Stimulated activated CD4-positive, alpha-beta T cell treated with anti-CD3 and anti-CD28 coated beads, Interleukin-1b, Interleukin-23, amount 100 ng/mL, for 48 hours (primary cell): Measurements from ENCODE around the gene TFAP2C.
"Not testable (repeated sequence)": the region's sequence is repeated elsewhere in the genome, so short reads cannot be mapped to it uniquely, and the experiment has no call there.

ENCODE experiments used
- DNase-seq: peaks from one replicate; pipeline ENCODE4 v3.0.0-alpha.2; 2020

The TFAP2C gene

GRCh38 chr20:56617489-56617888, 11.6 kb upstream of the TFAP2C start:
- DNase-seq, result no peak

- DNase-seq, result no peak
These were observed 7.4 kb upstream of the TFAP2C start for GRCh38 chr20:56621730-56622129.

GRCh38 chr20:56623930-56624329, 5.2 kb upstream of the TFAP2C start:
- DNase-seq, result not testable (repeated sequence)

DNA sequence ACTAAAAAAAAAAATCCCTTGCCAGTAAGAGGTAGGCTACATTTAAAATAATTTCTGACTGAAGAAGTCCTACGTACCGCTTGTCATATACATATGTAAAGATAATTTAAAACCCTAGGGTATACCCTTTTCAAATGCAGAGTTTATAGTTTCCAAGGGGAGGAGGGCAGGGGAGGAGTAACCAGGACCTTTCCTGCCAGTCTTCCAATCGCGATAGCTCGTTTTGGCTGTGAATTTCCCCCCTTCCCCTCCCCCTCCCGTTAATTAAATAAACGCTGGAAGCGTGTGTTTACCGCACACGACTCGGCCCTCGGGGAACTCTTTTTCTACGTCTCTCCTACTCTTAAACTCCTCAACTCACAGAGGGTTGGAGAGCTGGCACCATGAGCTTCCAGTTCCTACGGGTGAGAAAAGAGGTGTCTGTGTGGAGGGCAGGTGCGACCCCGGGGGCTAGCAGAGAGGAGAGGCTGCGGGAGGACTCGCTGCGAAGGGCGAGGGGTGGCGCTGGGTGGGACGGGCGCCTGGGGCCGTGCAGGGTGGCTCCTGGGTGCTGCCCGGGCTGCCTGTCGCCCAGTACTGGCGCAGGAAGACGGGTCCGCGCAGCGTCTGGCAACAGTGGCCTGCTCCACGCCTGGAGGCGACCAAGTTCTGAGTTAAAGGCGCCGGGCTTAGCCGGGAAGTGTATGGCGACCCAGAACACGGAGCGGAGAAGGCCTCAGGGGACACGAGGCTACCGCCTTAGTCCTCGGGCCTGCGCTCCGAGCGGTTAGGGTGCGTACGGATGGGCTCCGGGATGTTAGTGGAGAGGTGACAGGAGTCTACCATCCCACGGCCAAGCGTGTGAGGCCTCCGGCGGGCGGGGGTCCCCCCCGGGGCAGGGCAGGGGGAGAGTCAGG, 4.1 kb upstream of the TFAP2C start:
- DNase-seq, result no peak

- no peak for DNase-seq
These were observed 3.3 kb upstream of the TFAP2C start for GRCh38 chr20:56625837-56626236.

GRCh38 chr20:56626367-56627121, 2.6 kb upstream of the TFAP2C start:
- peak; percentile 14 for DNase-seq

DNA sequence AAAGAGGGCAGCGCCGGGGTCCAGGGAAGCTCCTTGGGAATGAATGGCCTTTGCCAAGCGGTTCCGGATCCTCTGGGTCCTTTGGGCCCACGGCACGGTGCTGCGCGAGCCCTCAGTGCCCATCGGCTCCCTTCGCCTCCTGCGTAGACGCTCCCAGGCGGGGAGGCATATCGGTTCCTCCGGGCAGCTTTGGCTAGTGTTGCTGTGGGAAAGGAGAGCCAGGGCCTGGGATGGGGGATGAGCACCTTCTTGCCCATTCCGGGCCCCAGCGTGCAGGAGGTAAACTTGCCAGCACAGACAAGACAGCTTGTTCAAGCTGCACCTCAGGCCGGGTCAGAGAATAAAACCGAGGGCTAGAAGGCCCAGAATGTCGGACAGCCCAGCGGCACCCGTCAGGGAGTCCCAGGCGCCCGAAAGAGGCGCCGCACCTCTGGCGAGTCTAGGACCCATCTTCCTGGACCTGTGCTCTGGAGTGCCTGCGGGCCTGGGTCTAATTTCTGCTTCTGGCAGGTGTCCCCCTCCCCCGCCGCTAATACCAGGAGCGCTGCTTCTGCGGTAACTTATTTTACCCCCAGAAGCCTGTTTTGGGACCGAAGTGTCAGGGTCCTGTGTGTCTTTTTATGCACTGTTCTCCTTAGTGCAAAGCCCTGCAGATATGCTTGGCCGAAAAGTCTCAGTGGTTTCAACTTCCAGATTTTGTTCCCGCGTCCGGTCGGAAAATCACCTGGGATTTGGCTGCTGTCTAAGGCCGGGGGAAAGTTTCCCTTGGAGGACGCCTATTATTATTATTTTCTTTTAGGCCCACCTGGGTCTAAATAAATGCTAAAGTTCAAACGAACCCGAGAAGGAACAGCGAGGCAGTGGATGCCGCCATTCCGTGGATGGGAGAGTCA, 1.7 kb upstream of the TFAP2C start:
- DNase-seq, result no peak

DNA sequence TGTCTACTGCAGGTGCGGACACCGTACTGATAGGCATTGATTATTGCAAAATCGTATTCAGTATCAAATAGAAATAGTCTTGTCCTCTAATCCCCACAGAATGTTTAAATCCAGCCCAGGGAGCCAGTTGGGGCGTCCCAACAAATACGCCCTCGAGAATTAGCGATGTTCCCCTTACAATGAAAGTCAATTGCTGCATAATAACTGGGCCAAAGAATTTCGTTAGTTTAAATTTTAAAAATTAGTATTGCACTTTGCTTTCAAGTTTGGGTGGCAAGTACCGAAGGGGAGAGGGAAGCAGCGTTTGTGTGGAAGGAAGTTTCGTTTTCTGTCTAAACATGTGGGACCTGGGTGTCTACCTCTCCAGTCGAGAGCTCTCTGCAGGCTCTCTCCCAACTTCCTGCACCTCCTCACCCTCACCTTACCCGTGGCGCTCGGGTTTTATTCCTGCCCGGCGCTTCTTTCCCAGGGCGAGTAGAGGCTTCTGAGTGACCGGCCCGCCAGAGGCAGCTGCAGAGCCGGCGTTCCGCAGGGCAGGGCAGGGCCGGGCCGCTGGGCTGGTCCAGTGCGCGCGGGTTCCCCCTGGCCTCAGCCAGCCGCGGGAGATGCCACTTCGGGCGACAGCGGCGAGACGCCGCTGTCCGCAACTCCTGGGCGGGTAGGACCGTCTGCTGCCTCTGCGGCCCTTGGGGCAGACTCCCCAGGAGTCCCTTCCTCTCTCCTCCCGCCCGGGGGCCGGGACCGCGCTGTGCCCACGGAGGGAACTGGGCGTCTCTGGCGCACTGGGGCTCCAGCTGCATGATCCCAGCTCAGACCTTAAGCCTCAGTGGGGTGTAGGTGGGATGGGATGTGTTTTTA, 862 bp upstream of the TFAP2C start:
- DNase-seq, result no peak

GRCh38 chr20:56629464-56630085, 469 bp downstream of the TFAP2C start:
- DNase-seq, result no peak

GRCh38 chr20:56630086-56630493, 984 bp downstream of the TFAP2C start:
- DNase-seq, result peak; percentile 27

DNA sequence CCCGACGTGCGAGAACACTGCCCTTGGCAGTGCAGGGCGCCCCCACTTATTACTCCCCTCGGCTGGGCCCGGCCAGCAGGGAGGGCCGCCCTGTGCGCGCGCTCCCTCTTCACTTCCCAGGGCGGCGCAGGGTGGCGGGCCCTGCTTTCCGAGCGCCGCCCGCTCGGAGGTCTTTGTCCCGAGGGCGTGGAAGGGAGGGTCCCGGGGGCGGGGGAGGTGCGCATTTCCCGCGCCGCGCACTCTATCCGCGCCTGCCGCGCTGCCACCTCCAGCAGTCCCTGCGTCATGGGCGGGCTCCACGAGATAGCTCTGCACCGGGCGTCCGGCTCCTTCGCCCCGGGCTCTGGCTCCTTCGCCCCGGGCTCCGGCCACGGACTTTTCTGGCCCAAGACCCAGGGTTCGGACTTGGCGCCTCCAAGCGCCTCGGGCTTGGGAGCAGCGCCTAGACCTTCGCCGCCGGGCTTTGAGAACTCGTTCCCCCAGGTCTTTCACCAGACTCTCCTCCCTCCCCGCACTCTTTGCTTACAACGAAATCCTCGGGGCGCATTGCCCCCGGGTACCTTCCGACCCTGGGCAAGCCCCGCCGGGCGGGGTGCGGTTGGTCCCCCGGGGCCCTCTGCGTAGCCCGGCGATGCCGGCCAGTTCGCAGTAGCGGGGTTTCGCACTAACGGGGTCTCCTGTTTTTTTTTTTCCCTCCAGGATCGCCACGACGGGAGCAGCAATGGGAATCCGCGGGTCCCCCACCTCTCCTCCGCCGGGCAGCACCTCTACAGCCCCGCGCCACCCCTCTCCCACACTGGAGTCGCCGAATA, 1.6 kb downstream of the TFAP2C start:
- no peak for DNase-seq

- DNase-seq, result no peak
These were observed 2.3 kb downstream of the TFAP2C start for GRCh38 chr20:56631318-56631989.

GRCh38 chr20:56631990-56632327, 2.9 kb downstream of the TFAP2C start:
- no peak for DNase-seq

DNA sequence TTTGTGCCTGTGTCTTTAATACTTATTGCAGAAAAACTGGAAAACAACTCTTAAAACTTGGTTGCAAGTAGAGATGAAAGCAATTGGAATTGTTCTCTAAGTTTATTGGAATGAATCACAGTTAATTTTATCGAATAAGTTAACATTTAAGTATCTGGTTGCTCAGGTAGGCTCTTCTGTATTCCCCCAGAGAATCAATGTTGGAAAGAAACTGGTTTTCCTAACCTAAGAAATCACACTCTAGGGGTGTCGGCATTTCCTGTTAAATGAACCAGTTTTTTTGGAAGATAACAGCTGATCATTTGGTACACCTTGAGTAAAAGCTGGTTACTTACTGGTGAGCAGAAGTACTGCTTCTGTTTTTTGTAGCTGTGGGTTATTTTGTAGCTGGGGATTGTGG, 5.2 kb downstream of the TFAP2C start:
- no peak for DNase-seq

- DNase-seq, result no peak
These were observed 5.8 kb downstream of the TFAP2C start for GRCh38 chr20:56634735-56635385.

GRCh38 chr20:56636716-56637115, 7.6 kb downstream of the TFAP2C start:
- DNase-seq, result no peak

DNA sequence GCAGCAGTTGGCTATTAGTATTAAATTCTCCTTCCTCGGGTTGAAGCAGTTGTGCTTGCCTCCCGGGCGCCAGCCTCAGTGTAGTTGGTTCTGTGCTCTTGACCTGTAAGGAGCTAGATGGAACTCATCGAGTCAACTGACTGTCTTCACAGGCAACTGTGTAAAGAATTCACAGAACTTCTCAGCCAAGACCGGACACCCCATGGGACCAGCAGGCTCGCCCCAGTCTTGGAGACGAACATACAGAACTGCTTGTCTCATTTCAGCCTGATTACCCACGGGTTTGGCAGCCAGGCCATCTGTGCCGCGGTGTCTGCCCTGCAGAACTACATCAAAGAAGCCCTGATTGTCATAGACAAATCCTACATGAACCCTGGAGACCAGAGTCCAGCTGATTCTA, 8.5 kb downstream of the TFAP2C start:
- DNase-seq, result no peak

GRCh38 chr20:56646599-56646998, 17.5 kb downstream of the TFAP2C start:
- DNase-seq, result no peak

GRCh38 chr20:56653211-56653610, 24.1 kb downstream of the TFAP2C start:
- no peak for DNase-seq

- no peak for DNase-seq
These were observed 27.5 kb downstream of the TFAP2C start for GRCh38 chr20:56656632-56657031.
